Hematopoietic multipotent progenitor cell treated with erythropoietin and hydrocortisone succinate and interleukin-3 and kit ligand, for 15 days (in vitro differentiated cells): ENCODE results near the gene BFSP2.
"Not testable (repeated sequence)": the region's sequence is repeated elsewhere in the genome, so short reads cannot be mapped to it uniquely, and the experiment has no call there.

Source experiments
- DNase-seq: peaks from one replicate; pipeline ENCODE4 v3.0.0-alpha.2; 2015; ENCODE audit warnings: low spot score

BFSP2 gene

DNA sequence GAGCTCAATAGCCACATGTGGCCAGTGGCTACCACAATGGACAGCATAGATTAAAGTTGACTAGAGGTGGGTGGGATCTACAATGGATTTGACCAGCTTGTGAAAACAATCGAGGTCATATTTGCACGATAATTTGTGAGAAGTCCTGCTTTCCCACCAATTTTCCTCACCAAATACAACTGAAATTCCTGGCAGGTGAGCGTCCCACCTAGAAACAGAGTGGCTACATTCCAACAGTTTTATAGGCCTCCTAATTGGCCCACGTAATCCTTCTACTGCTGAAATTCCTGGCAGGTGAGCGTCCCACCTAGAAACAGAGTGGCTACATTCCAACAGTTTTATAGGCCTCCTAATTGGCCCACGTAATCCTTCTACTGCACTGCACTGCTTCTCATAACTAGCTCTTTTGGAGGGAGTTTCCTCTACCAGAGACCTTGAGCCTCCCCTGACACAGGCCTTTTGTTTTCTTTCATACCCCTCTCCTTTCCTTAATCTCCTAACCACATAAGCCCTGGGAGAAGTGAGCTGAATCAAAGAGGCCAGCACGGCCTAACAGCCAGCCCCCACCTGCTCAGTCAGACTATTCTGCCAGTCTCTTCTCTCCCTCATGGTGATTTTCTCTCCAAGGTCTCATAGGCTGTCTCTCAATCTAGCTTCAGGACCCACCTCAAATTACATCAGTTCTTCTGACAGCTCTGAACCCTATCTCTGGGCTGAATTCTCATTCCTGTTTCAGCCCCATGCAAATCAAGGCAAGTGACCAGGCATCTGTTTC, 80.2 kb downstream of the BFSP2 start:
- DNase-seq, result no peak

DNA sequence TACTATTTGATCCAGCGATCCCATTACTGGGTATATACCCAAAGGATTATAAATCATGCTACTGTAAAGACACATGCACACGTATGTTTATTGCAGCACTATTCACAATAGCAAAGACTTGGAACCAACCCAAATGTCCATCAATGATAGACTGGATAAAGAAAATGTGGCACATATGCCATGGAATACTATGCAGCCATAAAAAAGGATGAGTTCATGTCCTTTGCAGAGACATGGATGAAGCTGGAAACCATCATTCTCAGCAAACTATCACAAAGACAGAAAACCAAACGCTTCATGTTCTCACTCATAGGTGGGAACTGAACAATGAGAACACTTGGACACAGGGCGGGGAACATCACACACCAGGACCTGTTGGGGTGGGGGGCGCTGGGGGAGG, 82.6 kb downstream of the BFSP2 start:
- not testable (repeated sequence) for DNase-seq

DNA sequence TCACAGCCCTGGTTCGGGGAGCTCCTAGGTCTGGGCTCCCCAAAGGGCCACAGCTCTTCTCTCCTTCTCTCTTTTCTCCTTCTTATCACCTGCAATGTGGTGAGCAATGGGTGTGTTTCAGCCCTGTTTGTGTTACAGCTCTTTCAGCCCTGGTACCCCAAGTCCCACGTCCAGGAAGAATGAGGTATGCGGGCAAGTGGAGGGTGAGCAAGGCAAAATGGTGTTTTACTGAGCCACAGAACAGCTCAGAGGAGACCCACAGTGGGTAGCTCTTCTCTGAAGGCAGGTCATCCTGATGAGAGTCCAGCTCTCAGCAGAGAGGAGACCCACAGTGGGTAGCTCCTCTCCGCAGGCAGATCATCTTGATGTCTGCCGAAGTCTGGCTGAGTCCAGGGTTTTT, 86.8 kb downstream of the BFSP2 start:
- no peak for DNase-seq

DNA sequence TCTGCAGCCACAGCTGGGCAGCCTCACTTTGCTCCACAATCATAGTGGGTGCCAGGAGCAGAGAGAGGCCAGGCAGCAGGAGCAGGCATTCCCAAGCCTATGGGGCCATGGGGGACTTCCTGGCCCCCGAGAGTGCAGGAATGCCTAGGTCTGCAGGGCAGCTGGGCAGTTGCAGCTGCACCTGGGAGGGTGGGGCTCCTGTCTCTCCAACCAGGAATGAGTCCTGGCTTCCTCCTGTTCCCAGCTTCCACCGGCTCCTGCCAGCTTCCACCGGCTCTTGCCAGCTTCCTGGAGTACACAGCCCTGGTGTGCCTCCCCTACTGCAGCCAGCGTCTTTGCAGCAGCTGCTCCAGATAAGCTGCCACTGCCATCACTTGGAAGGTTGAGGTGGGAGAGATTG, 87.3 kb downstream of the BFSP2 start:
- DNase-seq, result no peak

DNA sequence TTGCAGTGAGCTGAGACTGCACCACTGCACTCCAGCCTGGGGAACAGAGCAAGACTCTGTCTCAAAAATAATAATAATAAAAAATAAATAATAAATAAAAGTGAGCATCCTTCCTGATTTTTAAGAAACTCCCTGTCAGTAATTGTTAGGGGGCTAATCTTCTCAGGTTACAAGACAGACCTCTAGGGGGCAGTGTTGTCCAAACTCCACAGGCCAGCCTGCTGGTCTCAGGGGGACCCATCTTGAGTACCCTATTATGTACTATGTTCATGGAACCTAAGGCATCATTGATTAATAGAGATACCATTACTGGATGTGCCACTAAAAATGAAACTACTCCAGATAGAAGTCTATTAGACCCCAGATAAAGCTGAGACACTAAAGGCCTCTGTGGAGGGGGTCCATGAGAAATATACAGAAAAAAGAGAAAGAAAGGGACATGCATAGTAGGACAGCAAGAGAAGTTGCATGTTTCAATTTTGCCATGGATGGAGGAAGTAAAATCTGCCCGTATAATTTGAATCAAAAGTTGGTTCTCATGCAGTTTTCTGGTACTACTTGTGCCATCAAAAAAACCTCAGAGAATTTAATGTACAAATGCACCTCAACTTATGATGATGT, 88.2 kb downstream of the BFSP2 start:
- peak; percentile 63 for DNase-seq

DNA sequence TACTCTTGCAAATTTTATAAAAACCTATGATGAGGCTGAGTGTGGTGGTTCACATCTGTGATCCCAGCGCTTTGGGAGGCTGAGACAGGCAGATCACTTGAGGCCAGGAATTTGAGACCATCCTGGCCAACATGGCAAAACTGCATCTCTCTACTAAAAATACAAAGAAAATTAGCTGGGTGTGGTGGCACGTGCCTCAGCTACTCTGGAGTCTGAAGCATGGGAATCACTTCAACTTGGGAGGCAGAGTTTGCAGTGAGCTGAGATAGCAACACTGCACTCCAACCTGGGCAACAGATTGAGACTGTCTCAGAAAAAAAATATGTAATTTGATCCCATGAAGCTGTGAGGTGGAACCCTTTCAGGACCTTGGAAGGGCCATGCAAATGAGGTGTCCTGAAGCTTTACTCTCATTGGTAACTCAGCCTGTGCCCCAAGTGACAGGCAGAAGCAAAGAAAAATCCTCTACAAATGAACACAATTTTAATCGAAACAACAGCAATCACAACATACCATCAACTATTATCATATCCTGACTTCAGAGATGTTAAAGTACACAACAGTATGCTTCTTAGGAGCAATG, 89.0 kb downstream of the BFSP2 start:
- no peak for DNase-seq

DNA sequence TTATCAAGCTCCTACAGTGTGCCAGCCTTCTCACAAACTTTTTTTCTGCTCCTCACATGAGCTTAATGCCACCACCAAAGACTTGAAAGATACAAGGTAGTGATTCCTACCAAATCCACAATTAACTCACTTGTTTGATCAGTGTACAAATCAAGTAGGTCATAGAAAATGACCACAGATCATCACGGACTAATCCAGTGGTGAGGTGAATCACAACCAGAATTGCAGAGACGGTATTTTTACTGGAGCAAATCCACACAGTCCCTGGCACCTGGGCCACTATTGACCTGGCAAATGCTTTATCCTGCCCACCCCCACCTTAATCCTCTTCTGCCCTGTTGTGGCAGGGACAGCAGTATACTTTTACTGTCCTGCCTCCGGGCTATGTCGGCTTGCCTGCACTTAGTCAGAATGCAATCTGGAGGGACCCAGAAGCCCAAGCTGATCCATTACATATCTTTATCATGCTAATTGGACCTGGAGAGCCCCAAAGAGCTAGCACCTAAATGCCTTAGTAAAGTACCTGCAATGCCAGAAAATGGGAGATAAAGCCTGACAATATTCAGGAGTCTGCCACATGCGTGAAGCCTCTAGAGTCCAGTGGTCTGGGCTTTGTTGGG, 89.7 kb downstream of the BFSP2 start:
- no peak for DNase-seq

DNA sequence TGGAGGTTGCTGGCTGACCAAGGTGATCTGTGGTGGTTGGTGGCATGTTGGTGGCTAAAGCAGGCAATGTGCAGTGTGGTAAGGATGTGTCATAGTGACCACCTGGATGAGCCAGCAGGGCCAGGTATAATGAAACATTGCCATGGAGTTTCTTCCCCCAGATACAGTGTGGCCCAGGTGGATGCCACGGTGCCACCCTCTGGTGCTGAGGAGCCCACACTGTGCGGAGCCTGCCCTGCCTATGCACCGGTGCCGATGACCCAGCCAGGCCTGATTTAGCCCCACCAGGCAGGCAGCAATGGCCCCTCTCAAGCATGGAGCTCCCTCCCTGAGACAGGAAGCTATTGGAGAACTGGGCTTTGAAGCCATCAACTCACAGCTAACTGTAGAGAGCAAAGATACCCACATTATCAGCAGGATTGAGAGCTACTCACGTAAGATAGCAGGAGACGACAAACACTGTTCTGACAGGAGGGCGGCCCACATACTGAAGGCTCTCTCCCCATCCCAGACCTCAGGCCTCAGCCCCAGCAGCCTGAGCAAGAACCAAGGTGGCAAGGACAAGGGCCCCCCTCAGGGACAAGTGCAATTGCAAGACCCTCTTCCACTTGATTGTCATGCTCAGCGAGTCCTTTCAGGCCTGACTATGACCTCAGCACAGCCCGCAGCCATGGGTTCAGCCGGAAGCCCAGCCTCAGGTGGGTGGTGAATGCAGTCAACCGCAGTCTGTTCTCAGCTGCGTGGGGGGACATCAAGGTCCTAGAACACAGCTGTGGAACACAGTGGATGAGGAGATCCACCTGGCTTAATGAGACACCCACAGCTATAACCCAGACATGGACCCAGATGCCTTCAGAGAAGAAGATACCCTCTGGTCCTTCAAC, 90.9 kb downstream of the BFSP2 start:
- DNase-seq, result no peak

DNA sequence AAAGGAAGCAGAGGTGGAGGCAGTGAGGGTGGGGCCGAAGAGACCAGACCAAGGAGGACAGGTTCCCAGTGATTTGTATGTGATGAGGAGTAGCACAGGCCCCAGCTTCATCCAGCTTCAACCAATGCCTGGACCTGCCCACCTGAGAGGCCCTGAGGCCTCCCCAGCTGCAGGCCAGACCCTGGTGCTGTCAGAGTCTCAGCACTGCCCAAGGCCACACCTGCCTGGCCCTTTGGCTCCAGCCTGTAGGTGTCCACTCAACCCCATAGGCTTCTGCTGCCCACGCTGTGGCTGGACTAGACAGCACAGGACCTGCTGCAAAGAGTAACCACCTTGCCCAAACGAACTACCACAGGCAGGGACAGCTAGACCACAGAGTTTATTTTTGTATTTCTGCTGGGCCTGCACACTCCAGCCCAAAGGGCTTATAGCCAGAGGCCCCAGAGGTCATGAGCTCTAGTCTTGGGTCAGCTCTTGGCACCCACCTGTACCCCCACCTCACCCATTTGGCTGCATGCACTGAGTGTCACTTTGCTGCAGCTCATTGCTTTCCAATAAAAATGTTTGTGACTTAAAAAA, 91.7 kb downstream of the BFSP2 start:
- no peak for DNase-seq

DNA sequence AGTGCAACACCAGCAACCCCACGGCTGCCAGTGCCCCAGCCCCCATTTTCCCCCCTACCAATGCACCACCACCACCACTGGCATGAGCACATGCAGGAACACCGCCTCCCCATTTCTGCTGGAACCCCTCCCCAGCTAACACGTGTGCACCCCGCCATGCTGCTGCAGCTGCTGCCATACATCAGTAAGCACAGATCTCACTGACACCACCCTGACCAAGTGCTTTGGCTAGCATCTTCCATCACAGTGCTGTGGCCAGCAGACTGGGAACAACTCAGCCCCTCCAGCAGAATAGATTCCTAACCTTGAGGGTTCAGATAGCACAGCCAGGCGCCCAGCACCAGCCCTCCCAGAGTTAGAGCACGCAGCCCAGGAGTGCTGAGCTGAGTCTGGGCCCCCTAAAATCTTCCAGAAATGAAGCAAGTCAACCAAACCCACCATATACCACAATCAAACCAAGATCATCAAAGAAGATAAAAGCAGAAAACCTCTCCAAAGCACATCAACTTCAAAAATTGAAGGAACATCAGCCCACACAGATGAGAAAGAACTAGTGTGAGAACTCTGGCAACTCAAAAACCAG, 92.4 kb downstream of the BFSP2 start:
- no peak for DNase-seq

DNA sequence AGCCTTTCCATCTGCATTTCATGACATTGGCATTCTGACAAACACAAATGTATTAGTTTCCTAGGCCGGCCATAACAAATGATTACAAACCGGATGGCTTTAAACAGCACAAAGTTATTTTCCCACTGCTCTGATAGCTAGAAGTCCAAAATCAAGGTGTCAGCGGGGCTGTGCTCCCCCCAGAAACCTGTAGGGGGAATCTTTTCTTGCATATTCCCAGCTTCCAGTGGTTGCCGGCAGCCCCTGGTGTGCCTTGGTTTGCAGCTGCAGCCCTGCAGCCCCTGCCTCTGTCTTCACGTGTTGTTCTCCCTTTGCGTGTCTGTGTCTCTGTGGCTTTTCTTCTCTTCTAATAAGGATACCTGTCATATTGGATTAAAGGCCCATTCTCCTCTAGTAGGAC, 94.6 kb downstream of the BFSP2 start:
- no peak for DNase-seq

DNA sequence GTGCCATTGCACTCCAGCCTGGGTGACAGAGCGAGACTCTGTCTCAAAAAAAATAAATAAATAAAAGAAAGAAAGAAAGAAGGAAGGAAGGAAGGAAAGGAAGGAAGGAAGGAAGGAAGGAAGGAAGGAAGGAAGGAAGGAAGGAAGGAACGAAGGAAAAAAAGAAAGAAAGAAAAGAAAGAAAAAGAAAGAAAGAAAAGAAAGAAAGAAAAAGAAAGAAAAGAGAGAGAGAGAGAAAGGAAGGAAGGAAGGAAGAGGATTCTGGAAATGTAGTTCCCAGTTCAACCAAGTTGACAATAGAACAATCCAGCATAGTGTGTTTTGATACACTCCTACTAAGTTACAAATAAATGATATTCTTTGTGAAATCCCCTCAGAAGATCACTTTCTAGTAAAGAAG, 102.7 kb downstream of the BFSP2 start:
- not testable (repeated sequence) for DNase-seq

DNA sequence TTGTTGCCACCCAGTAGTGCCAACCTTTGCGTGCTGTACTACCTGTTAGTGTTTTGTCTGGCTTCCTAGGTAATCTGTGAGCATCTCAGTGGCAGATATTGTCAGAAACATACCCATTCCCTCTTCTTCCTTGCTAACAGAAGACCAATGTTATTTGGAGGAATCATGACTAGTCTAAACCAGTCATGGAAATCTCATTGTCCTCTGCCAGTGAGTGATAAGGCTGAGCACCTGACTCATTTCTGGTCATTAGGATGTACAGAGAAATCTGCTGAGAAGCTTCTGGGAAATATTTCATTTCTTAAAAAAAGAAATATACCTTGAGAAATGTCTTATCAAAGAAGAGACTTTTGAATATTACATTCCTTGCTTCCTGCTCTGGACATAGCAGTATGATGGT, 103.6 kb downstream of the BFSP2 start:
- DNase-seq, result no peak

DNA sequence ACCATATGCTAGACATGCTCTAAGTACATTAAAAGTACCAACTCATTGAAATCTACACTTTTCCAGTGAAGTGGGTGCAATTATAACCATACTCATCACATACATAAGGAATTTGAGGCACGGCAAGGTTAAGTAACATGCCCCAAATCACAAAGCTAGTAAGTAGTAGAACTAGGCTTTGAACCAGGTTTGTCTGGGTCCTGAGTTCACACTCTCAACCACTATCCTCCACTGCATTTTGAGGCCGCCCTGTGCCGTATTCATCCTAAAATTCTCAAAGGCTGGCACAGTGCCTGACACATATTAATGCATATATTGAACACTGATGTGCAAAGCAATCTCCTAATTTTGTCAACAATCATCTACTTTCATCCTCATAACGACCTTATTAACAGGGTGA, 104.9 kb downstream of the BFSP2 start:
- no peak for DNase-seq

DNA sequence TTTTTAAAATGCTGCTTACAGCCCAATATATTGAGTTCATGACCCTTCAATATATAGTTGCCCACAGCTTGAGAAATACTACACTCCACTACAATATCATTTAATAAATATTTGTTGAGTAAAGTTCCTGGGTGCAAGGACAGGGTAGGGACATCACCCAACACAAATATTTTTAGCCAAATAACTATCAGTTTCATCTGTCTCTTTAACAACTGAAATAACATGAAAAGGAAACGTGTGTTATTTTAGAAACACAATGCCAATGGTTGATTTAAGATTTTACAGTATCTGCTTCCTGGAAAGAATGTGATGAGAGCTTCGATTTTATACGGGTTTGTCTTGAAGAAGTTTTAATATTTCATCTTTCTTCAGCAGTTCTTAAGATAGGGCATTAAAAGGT, 106.0 kb downstream of the BFSP2 start:
- DNase-seq, result no peak

DNA sequence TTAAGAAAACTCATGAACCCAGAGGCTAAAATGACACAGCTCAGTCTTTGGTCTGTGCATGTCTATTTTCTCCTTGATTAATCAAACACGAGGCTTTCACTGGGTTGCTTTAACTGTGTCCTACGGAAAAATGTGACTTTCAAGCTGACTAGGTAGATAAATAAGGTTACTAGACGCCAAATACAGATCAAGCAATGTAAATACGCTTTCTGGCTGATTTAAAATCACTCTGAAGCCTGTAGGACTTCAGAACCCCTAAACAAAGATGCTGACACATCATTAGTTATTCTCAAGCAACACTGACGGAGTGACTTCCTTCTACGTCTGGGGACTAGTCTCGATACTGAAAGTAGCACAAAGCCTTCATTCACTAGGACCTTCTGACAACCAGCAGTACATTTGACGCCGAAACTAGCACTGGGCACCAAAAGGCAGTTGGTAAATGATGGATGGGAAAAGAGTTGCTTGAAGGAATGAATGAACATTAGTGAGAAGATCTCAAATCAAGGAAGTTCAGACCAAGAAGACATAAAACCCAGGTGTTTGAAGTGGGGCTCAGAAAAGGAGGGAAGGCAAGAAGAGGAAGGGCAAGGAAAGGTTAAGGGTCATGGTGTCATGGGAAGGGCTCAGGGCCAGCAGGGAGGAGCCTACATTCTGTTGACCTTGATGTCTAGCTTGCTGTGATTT, 106.5 kb downstream of the BFSP2 start:
- no peak for DNase-seq

DNA sequence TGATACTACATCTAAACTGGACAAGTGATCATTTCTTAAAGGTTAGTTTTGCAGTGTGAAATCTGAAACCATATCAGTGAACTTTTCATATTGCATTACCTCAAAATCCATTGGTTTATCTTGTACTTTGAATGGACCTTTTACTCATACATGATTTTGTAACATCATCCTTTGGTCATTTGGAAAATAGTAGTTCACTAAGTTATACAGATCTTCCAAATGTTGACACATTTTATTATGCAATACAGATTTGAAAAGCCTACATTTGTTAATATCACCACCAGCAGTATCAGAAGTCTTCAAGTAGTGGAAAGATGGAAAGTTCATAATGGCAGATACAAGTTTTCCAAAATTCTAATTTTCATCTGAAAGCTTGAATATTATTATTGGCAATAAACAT, 109.6 kb downstream of the BFSP2 start:
- DNase-seq, result no peak

DNA sequence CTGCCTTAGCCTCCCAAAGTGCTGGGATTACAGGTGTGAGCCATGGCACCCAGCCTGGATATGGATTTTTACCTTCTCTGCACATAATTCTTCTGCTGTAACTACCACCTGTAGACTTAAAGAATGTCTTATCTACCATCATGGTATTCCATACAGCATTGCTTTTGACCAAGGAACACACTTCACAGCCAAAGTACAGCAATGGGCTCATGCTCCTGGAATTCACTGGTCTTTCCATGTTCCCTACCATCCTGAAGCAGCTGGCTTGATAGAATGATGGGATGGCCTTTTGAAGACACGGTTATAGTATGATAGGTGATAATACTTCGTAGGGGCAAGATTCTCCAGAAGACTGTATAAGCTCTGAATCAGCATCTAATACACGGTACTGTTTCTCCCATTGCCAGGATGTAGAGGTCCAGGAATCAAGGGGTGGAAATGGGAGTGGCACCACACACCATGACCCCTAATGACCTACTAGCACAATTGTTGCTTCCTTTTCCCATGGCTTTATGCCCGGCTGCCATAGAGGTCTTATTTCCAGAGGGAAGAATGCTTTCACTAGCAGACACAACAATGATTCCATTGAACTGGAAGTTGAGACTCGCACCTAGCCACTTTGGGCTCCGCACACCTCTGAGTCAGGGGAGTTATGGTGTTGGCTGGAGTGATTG, 112.7 kb downstream of the BFSP2 start:
- DNase-seq, result no peak

DNA sequence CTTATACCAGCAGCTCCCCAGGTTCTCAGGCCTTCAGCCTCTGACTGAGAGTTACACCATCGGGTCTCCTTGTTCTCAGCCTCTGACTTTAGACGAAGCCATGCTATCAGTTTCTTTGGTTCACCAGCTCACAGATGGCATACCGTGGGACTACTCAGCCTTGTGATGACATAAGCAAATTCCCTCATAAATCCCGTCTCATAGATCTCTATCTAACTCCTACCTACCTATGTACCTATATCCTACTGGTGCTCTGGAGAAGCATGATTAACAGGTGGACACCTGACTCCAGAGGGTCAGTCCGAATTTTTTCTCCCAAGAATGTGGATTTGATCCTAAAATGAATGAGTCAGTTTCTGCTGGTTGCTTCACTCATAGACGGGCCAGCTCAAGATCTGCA, 114.6 kb downstream of the BFSP2 start:
- DNase-seq, result no peak

DNA sequence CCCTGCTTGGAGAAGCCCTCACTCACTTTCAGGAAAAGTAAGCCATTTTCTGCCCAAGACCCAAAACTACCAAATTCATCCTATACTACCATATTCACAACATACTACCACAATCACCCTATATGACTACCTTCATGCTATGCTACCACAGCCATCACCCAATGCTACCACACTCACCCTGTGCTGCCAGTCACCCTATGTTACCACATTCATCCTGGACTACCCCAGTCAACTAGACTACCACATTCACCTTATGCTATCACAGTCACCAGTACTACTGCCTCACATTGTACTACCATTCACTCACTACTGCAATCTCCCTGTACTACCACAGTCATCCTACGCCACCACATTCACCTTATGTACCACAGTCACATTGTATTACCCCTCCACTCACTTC, 115.3 kb downstream of the BFSP2 start:
- no peak for DNase-seq
